Osteoblast (primary cell): ENCODE measurements around the gene NEK6. TPM values are rescaled to one million over a fixed set of nuclear protein-coding genes. Genes with fewer than 3 reads are reported as not detected.

Source experiments
- DNase-seq: peaks from one replicate; pipeline ENCODE4 v3.0.0; 2011; ENCODE audit warnings: low spot score, mixed read lengths; ENCODE audit not compliant: insufficient read length; ENCODE audit errors: missing footprints
- H2AFZ ChIP-seq: 2 replicates; pipeline ENCODE4 v1.6.0; 2011; ENCODE audit warnings: mild to moderate bottlenecking, low read length
- H3K27ac ChIP-seq: 2 replicates; pipeline ENCODE4 v1.5.1; 2011; ENCODE audit warnings: mild to moderate bottlenecking, low read depth, low read length, moderate library complexity
- H3K27me3 ChIP-seq: 2 replicates; pipeline ENCODE4 v1.6.0; 2012; ENCODE audit warnings: mild to moderate bottlenecking, control low read depth, inconsistent platforms, low read length, moderate library complexity; ENCODE audit not compliant: insufficient read depth
- H3K36me3 ChIP-seq: 2 replicates; pipeline ENCODE4 v1.5.1; 2011; ENCODE audit warnings: mild to moderate bottlenecking, low read length, control low read depth, moderate library complexity; ENCODE audit not compliant: insufficient read depth
- H3K4me1 ChIP-seq: 2 replicates; pipeline ENCODE4 v1.5.1; 2011; ENCODE audit warnings: mild to moderate bottlenecking, low read length, control low read depth, moderate library complexity; ENCODE audit not compliant: insufficient read depth
- H3K4me2 ChIP-seq: 2 replicates; pipeline ENCODE4 v1.6.0; 2011; ENCODE audit warnings: mild to moderate bottlenecking, low read length; ENCODE audit not compliant: insufficient read depth
- H3K4me3 ChIP-seq: fragments of 200-600 bp; sonication (generic); 3 replicates; pipeline ENCODE4 v1.5.1; 2012; ENCODE audit warnings: mild to moderate bottlenecking, low read length, inconsistent platforms; ENCODE audit not compliant: insufficient read depth
- H3K79me2 ChIP-seq: 2 replicates; pipeline ENCODE4 v1.6.0; 2012; ENCODE audit warnings: mild to moderate bottlenecking, low read length, control low read depth, inconsistent platforms; ENCODE audit not compliant: insufficient read depth
- H3K9me3 ChIP-seq: 2 replicates; pipeline ENCODE4 v1.5.1; 2011; ENCODE audit warnings: low read depth, low read length, control low read depth
- H4K20me1 ChIP-seq: 2 replicates; pipeline ENCODE4 v1.6.0; 2012; ENCODE audit warnings: mild to moderate bottlenecking, low read length, control low read depth; ENCODE audit not compliant: insufficient read depth
- CTCF ChIP-seq: IDR thresholded peaks from 2 replicates; pipeline ENCODE4 v1.5.1; 2011; ENCODE audit warnings: mild to moderate bottlenecking, low read depth, low read length, moderate library complexity; ENCODE audit errors: extremely low read depth
- total RNA-seq: library from RNA; depleted of rRNA; stranded (reverse); fragments of >200 nt; gene quantifications from 2 replicates; pipeline ENCODE4 v1.2.3, GENCODE V29; 2012

NEK6 gene
- total RNA-seq, 1 donor = 128 TPM

GRCh38 chr9:124375726-124376125 is 118.0 kb downstream of the NEK6 start:
- no peaks in the 10 kb centered on the region for H3K9me3 ChIP-seq
- H3K27me3 ChIP-seq = no peaks in the 10 kb centered on the region
- H3K27ac ChIP-seq = no peak overlapping the region
- H3K4me2 ChIP-seq = no peak overlapping the region
- H3K4me3 ChIP-seq = no peak overlapping the region
- peaks cover 23% of the 10 kb centered on the region for H3K36me3 ChIP-seq
- peaks cover 31% of the 10 kb centered on the region for H4K20me1 ChIP-seq
- no peak for TF ChIP-seq CTCF
- H2AFZ ChIP-seq = no peak overlapping the region
- DNase-seq = no peak
- peaks cover 15% of the 10 kb centered on the region for H3K4me1 ChIP-seq
- H3K79me2 ChIP-seq = peaks cover 96% of the 10 kb centered on the region

DNA sequence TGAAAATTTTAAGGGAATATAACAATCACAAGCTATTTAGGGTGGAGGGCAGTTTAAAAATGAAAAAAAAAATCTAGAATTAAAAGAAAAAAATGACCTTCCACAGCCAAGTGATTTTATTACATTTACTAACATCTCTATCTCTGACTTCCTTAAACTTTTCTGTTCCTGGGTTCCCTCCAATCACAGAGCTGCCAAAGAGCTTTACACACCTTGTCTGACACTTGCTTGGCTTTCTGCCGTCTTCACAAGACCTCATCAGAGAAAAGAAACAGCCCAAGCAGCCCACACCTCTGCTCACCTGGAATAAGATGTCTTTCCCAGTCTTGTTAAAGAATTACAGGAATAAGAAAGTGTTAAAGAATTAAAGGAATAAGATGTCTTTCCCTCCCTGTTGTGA is 118.6 kb downstream of the NEK6 start:
- TF ChIP-seq CTCF = no peak
- no peak overlapping the region for H3K4me3 ChIP-seq
- H3K36me3 ChIP-seq = peaks cover 26% of the 10 kb centered on the region
- no peak overlapping the region for H3K27ac ChIP-seq
- H2AFZ ChIP-seq = no peak overlapping the region
- DNase-seq = no peak
- H3K4me2 ChIP-seq = no peak overlapping the region
- no peaks in the 10 kb centered on the region for H3K27me3 ChIP-seq
- peaks cover 25% of the 10 kb centered on the region for H4K20me1 ChIP-seq
- H3K79me2 ChIP-seq = peaks cover 94% of the 10 kb centered on the region
- no peaks in the 10 kb centered on the region for H3K9me3 ChIP-seq
- H3K4me1 ChIP-seq = peaks cover 14% of the 10 kb centered on the region

DNA sequence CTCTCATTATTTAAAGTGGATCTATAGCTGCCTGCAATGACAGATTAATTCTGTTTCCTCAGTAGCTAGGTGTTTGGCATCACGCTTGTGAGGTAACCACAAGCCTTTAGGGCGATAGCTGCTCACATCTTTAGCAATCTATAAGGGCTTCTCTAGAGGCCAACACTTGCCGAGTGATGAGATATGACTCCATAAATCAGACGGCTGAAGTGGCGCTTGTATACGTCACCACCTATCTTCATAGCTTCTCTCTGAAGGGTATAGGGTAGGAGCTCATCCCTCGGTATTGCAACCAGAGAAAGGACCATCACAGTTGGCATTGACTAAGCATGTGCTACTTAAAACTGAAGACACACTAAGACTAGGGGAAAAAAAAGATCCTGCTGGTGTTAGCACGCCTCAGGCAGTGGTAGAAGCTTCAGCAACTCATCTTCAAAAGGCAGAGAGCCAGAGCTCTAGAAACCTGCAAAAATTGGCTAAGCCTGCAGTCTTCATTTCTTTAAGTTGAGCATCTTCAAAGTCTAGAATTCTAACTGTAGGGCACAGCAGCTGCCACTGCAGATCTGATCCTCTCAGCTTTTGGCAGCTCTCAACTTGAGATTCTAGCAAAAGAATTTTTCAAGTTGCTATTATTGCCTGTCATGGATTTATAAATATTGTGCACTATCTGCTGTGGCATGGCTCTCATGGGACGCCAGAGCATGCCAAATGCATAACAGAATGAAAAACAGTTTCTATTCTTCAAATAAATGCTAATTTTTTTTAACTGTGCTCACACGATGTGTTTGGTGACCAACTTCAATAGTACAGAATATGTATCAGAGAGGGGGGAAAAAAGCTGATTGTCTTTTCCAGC is 120.0 kb downstream of the NEK6 start:
- H3K27ac ChIP-seq = no peak overlapping the region
- peaks cover 11% of the 10 kb centered on the region for H4K20me1 ChIP-seq
- no peak for TF ChIP-seq CTCF
- no peak overlapping the region for H3K4me3 ChIP-seq
- peaks cover 26% of the 10 kb centered on the region for H3K36me3 ChIP-seq
- peaks cover 10% of the 10 kb centered on the region for H3K4me1 ChIP-seq
- H3K27me3 ChIP-seq = no peaks in the 10 kb centered on the region
- DNase-seq = no peak
- H3K4me2 ChIP-seq = no peak overlapping the region
- no peak overlapping the region for H2AFZ ChIP-seq
- peaks cover 91% of the 10 kb centered on the region for H3K79me2 ChIP-seq
- no peaks in the 10 kb centered on the region for H3K9me3 ChIP-seq

- H3K9me3 ChIP-seq = no peaks in the 10 kb centered on the region
- TF ChIP-seq CTCF = no peak
- no peak overlapping the region for H2AFZ ChIP-seq
- H3K4me2 ChIP-seq = peak overlapping the region; percentile 12
- H3K36me3 ChIP-seq = peaks cover 35% of the 10 kb centered on the region
- peaks cover 92% of the 10 kb centered on the region for H3K79me2 ChIP-seq
- peak overlapping the region; percentile 47 for H3K27ac ChIP-seq
- peaks cover 10% of the 10 kb centered on the region for H3K4me1 ChIP-seq
- H3K27me3 ChIP-seq = no peaks in the 10 kb centered on the region
- H4K20me1 ChIP-seq = peaks cover 26% of the 10 kb centered on the region
- no peak overlapping the region for H3K4me3 ChIP-seq
- DNase-seq = no peak
Measured at GRCh38 chr9:124381170-124381945, 123.6 kb downstream of the NEK6 start.
